GM12878 (cell line): ENCODE measurements around the gene TMX4. TPM values are rescaled to one million over a fixed set of nuclear protein-coding genes. Genes with fewer than 3 reads are reported as not detected.

Source experiments
- ATF7 ChIP-seq: fragments of 450-650 bp; IDR thresholded peaks from 2 replicates; pipeline ENCODE4 v1.6.1; 2016; ENCODE audit warnings: low read depth, mild to moderate bottlenecking
- CBX3 ChIP-seq: fragments of 200-600 bp; sonication (generic); IDR thresholded peaks from 2 replicates; pipeline ENCODE4 v1.6.1; 2016; ENCODE audit warnings: low read depth, borderline replicate concordance
- CREB1 ChIP-seq: IDR thresholded peaks from 2 replicates; pipeline ENCODE4 v1.6.1; 2012; ENCODE audit warnings: low read depth, mild to moderate bottlenecking, inconsistent platforms
- EP300 ChIP-seq, 2 experiments: fragments of 150-350 bp in 1 of 2; IDR thresholded peaks; 2 replicates each; pipeline ENCODE4 v1.6.1; 2011 to 2012; ENCODE audit warnings: low read depth in 2 of 2, low read length in 2 of 2, borderline replicate concordance in 1 of 2, improper control_type of control experiment in 1 of 2, inconsistent platforms in 1 of 2; ENCODE audit not compliant: control insufficient read depth in 1 of 2
- IKZF1 ChIP-seq: fragments of 450-650 bp; conservative IDR thresholded peaks from 2 replicates; pipeline ENCODE4 v1.6.1; 2017; ENCODE audit warnings: antibody characterized with exemption, mild to moderate bottlenecking
- MEF2A ChIP-seq: IDR thresholded peaks from 2 replicates; pipeline ENCODE4 v1.6.1; 2011; ENCODE audit warnings: low read depth, mild to moderate bottlenecking, low read length, moderate library complexity; ENCODE audit not compliant: insufficient read depth
- NRF1 ChIP-seq: conservative IDR thresholded peaks from 2 replicates; pipeline ENCODE4 v1.6.1; 2011; ENCODE audit warnings: mild to moderate bottlenecking, low read depth, low read length, improper control_type of control experiment
- PAX5 ChIP-seq: IDR thresholded peaks from 2 replicates; pipeline ENCODE4 v1.6.1; 2011; ENCODE audit warnings: low read depth, low read length, borderline replicate concordance
- SIX5 ChIP-seq: IDR thresholded peaks from 2 replicates; pipeline ENCODE4 v1.6.1; 2011; ENCODE audit warnings: mild to moderate bottlenecking, low read depth, low read length, moderate library complexity; ENCODE audit not compliant: severe bottlenecking
- SP1 ChIP-seq: IDR thresholded peaks from one replicate; pipeline ENCODE4 v1.6.1; 2011; ENCODE audit warnings: low read depth, low read length
- SPI1 ChIP-seq: IDR thresholded peaks from 2 replicates; pipeline ENCODE4 v1.6.1; 2011; ENCODE audit warnings: low read depth, mild to moderate bottlenecking, low read length, moderate library complexity, borderline replicate concordance; ENCODE audit not compliant: insufficient read depth
- TAF1 ChIP-seq: IDR thresholded peaks from 2 replicates; pipeline ENCODE4 v1.6.1; 2011; ENCODE audit warnings: mild to moderate bottlenecking, low read depth, low read length, borderline replicate concordance
- TCF7 ChIP-seq: IDR thresholded peaks from 2 replicates; pipeline ENCODE4 v1.6.1; 2014; ENCODE audit warnings: antibody characterized with exemption, borderline replicate concordance
- YY1 ChIP-seq: IDR thresholded peaks from 2 replicates; pipeline ENCODE4 v1.6.1; 2011; ENCODE audit warnings: low read depth, mild to moderate bottlenecking, low read length
- polyA plus RNA-seq, 11 experiments: library from polyadenylated mRNA; depleted of rRNA in 4 of 11; unstranded in 6 of 11; stranded (reverse) in 5 of 11; fragments of >200 nt; fragmentation: Nextera tagmentation in 4 of 11; fragmentation: Illumina TruSeq in 1 of 11; extraction: Ambion mirVana in 4 of 11; extraction: Trizol in 1 of 11; gene quantifications; 1 replicate in 1 of 11; 2 replicates in 10 of 11; pipeline versions ENCODE4 v1.2.1 to v1.2.3, GENCODE V29; 2011 to 2016; ENCODE audit warnings: inconsistent platforms in 2 of 11, missing spikeins in 2 of 11, low read depth in 1 of 11
- total RNA-seq, 4 experiments: library from RNA; depleted of rRNA in 3 of 4; stranded (reverse); fragments of >200 nt in 3 of 4; fragmentation: Illumina TruSeq in 1 of 4; extraction: Trizol in 1 of 4; gene quantifications; 2 replicates each; pipeline versions ENCODE4 v1.2.1 to v1.2.3, GENCODE V29; 2013 to 2021
- TF ChIP-seq, protein P1 (sequence below): IDR thresholded peaks from 2 replicates; pipeline ENCODE4 v1.6.1; 2011; ENCODE audit warnings: borderline replicate concordance, low read depth, mild to moderate bottlenecking, moderate library complexity, mixed read lengths, low read length; ENCODE audit not compliant: insufficient read depth; ENCODE audit errors: extremely low read length
- TF ChIP-seq, protein P2 (sequence below): fragments of 450-650 bp; IDR thresholded peaks from 2 replicates; pipeline ENCODE4 v1.6.1; 2016; ENCODE audit warnings: mild to moderate bottlenecking, moderate library complexity, borderline replicate concordance
- TF ChIP-seq, protein P3 (sequence below): fragments of 450-650 bp; IDR thresholded peaks from 2 replicates; pipeline ENCODE4 v1.6.1; 2017; ENCODE audit warnings: mild to moderate bottlenecking
- TF ChIP-seq, protein P4 (sequence below): IDR thresholded peaks from 2 replicates; pipeline ENCODE4 v1.6.1; 2012; ENCODE audit warnings: mild to moderate bottlenecking, low read depth, low read length

The TMX4 gene
- total and polyA plus RNA-seq, 10 of the 15 experiments (the other 5 are each of a cell fraction or from before 2014, with no cell fraction given) = 3.9 to 19.9 (median 11.1) TPM

DNA sequence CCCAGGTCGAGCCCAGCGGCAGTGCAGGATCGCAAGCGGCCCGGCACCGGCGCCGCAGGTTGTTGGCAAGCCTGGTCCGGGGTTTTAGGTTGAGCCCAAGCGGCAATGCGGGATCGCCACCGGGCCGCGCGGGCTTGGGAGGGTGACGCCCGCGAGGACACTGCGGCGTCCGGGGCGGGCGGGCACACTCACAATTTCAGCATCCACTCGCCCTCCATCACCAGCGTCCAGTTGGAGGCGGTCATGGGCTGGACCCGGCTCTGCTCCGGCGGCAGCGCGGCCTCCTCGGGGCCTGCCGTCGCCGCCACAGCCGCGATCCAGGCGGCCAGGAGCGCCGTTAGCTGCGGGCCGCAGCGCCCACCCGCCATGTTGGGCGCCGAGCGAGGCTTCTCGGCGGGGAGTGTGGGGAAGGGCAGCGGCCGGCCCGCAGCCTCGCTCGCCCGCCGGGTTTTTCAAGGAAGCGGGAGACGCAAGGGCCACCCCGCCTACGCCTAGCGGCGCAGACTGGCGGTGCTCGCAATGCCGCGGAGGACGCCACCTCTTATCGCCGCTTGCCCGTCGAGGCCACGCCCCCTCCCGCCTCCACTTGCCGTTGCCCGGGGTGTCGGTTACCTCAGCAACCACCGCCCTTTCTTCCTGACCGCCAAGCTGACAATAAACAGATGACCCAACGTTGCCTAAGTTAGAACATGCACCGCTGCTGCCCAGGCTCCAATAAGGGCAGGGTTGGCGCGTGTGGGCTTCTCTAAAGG is at the start of gene TMX4 (continued):
- TF ChIP-seq, protein P1, sequence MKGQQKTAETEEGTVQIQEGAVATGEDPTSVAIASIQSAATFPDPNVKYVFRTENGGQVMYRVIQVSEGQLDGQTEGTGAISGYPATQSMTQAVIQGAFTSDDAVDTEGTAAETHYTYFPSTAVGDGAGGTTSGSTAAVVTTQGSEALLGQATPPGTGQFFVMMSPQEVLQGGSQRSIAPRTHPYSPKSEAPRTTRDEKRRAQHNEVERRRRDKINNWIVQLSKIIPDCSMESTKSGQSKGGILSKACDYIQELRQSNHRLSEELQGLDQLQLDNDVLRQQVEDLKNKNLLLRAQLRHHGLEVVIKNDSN = no peak
- no peak for TF ChIP-seq SIX5
- TF ChIP-seq SP1 = peak; percentile 37
- TF ChIP-seq ATF7 = no peak
- peak; percentile 96 for TF ChIP-seq IKZF1
- peak; percentile 24 to 61; a peak in 2 of 4 replicates for TF ChIP-seq EP300 (IDR thresholded peaks at IDR 0.05; ENCODE audit: borderline replicate concordance in 1 of 2, control insufficient read depth in 1 of 2, low read depth in 2 of 2, low read length in 2 of 2)
- TF ChIP-seq PAX5 = no peak
- 0 out of 2 replicates have a peak, but pooled peaks have one; percentile 5 for TF ChIP-seq MEF2A
- 0 out of 2 replicates have a peak, but pooled peaks have one; percentile 6 for TF ChIP-seq NRF1
- TF ChIP-seq TCF7 = no peak
- TF ChIP-seq TAF1 = peak; percentile 47; the same call in 1 of the 2 replicates
- TF ChIP-seq CBX3 = no peak
- peak; percentile 85 for TF ChIP-seq YY1
- TF ChIP-seq, protein P2, sequence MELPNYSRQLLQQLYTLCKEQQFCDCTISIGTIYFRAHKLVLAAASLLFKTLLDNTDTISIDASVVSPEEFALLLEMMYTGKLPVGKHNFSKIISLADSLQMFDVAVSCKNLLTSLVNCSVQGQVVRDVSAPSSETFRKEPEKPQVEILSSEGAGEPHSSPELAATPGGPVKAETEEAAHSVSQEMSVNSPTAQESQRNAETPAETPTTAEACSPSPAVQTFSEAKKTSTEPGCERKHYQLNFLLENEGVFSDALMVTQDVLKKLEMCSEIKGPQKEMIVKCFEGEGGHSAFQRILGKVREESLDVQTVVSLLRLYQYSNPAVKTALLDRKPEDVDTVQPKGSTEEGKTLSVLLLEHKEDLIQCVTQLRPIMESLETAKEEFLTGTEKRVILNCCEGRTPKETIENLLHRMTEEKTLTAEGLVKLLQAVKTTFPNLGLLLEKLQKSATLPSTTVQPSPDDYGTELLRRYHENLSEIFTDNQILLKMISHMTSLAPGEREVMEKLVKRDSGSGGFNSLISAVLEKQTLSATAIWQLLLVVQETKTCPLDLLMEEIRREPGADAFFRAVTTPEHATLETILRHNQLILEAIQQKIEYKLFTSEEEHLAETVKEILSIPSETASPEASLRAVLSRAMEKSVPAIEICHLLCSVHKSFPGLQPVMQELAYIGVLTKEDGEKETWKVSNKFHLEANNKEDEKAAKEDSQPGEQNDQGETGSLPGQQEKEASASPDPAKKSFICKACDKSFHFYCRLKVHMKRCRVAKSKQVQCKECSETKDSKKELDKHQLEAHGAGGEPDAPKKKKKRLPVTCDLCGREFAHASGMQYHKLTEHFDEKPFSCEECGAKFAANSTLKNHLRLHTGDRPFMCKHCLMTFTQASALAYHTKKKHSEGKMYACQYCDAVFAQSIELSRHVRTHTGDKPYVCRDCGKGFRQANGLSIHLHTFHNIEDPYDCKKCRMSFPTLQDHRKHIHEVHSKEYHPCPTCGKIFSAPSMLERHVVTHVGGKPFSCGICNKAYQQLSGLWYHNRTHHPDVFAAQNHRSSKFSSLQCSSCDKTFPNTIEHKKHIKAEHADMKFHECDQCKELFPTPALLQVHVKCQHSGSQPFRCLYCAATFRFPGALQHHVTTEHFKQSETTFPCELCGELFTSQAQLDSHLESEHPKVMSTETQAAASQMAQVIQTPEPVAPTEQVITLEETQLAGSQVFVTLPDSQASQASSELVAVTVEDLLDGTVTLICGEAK = peak; percentile 56; the same call in 1 of the 2 replicates
- no peak for TF ChIP-seq CREB1
- TF ChIP-seq SPI1 = no peak
- TF ChIP-seq, protein P3, sequence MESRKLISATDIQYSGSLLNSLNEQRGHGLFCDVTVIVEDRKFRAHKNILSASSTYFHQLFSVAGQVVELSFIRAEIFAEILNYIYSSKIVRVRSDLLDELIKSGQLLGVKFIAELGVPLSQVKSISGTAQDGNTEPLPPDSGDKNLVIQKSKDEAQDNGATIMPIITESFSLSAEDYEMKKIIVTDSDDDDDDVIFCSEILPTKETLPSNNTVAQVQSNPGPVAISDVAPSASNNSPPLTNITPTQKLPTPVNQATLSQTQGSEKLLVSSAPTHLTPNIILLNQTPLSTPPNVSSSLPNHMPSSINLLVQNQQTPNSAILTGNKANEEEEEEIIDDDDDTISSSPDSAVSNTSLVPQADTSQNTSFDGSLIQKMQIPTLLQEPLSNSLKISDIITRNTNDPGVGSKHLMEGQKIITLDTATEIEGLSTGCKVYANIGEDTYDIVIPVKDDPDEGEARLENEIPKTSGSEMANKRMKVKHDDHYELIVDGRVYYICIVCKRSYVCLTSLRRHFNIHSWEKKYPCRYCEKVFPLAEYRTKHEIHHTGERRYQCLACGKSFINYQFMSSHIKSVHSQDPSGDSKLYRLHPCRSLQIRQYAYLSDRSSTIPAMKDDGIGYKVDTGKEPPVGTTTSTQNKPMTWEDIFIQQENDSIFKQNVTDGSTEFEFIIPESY = no peak
- TF ChIP-seq, protein P4, sequence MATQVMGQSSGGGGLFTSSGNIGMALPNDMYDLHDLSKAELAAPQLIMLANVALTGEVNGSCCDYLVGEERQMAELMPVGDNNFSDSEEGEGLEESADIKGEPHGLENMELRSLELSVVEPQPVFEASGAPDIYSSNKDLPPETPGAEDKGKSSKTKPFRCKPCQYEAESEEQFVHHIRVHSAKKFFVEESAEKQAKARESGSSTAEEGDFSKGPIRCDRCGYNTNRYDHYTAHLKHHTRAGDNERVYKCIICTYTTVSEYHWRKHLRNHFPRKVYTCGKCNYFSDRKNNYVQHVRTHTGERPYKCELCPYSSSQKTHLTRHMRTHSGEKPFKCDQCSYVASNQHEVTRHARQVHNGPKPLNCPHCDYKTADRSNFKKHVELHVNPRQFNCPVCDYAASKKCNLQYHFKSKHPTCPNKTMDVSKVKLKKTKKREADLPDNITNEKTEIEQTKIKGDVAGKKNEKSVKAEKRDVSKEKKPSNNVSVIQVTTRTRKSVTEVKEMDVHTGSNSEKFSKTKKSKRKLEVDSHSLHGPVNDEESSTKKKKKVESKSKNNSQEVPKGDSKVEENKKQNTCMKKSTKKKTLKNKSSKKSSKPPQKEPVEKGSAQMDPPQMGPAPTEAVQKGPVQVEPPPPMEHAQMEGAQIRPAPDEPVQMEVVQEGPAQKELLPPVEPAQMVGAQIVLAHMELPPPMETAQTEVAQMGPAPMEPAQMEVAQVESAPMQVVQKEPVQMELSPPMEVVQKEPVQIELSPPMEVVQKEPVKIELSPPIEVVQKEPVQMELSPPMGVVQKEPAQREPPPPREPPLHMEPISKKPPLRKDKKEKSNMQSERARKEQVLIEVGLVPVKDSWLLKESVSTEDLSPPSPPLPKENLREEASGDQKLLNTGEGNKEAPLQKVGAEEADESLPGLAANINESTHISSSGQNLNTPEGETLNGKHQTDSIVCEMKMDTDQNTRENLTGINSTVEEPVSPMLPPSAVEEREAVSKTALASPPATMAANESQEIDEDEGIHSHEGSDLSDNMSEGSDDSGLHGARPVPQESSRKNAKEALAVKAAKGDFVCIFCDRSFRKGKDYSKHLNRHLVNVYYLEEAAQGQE = no peak
